ENCODE results near the gene CTNNB1. TPM values are rescaled to one million over a fixed set of nuclear protein-coding genes. Genes with fewer than 3 reads are reported as not detected.
A peak's percentile ranks its signal among the peaks of the same experiment; 100 is the strongest.

The CTNNB1 gene
- polyA plus RNA-seq, 3 donors from 2014 or later, result 35.4 to 85.5 (median 70.4) TPM

- no peak for DNase-seq
- H3K27ac Mint-ChIP-seq, result no peak overlapping the region
- H3K9me3 Mint-ChIP-seq, result no peaks in the 10 kb centered on the region
- H3K4me1 Mint-ChIP-seq, result no peaks in the 10 kb centered on the region
- H3K27me3 Mint-ChIP-seq (ENCODE audit: low read depth in 3 of 3), result peaks cover under 1 to 4% (median 3%) of the 10 kb centered on the region in 3 donors
- no peaks in the 10 kb centered on the region for H3K36me3 Mint-ChIP-seq
- H3K4me3 Mint-ChIP-seq, result no peak overlapping the region
Observed at GRCh38 chr3:41178576-41178975, 20.7 kb upstream of the CTNNB1 start.

- Mint-ChIP-seq H3K27ac (no peak overlapping the region), H3K4me1 (no peaks in the 10 kb centered on the region), H3K27me3 (ENCODE audit: low read depth in 3 of 3) (peaks cover 3 to 5% (median 4%) of the 10 kb centered on the region in 3 donors), H3K9me3 (peaks cover 0 to 2% (median 0%) of the 10 kb centered on the region in 6 donors), H3K36me3 (no peaks in the 10 kb centered on the region), H3K4me3 (no peak overlapping the region)
- no peak for DNase-seq
Observed at GRCh38 chr3:41180396-41180795, 18.9 kb upstream of the CTNNB1 start.

GRCh38 chr3:41182504-41183059, 16.7 kb upstream of the CTNNB1 start:
- no peak for DNase-seq
- Mint-ChIP-seq H3K4me3 (no peak overlapping the region), H3K27ac (no peak overlapping the region), H3K36me3 (no peaks in the 10 kb centered on the region), H3K9me3 (peaks cover 0 to 2% (median 0%) of the 10 kb centered on the region in 6 donors), H3K4me1 (no peaks in the 10 kb centered on the region), H3K27me3 (ENCODE audit: low read depth in 3 of 3) (peaks cover 2 to 9% (median 4%) of the 10 kb centered on the region in 3 donors)

- Mint-ChIP-seq H3K27me3 (ENCODE audit: low read depth in 3 of 3) (peaks cover 0 to 9% (median 5%) of the 10 kb centered on the region in 3 donors), H3K4me1 (no peaks in the 10 kb centered on the region), H3K36me3 (no peaks in the 10 kb centered on the region), H3K27ac (no peak overlapping the region), H3K4me3 (no peak overlapping the region), H3K9me3 (peaks cover 0 to 2% (median 0%) of the 10 kb centered on the region in 6 donors)
- no peak for DNase-seq
Observed at GRCh38 chr3:41184394-41184793, 14.9 kb upstream of the CTNNB1 start.

GRCh38 chr3:41186297-41186696, 13.0 kb upstream of the CTNNB1 start:
- Mint-ChIP-seq H3K27ac (no peak overlapping the region), H3K4me1 (no peaks in the 10 kb centered on the region), H3K9me3 (peaks cover 0 to 2% (median 0%) of the 10 kb centered on the region in 6 donors), H3K4me3 (no peak overlapping the region), H3K27me3 (ENCODE audit: low read depth in 3 of 3) (peaks cover 0 to 10% (median 9%) of the 10 kb centered on the region in 3 donors), H3K36me3 (no peaks in the 10 kb centered on the region)
- DNase-seq, result no peak

GRCh38 chr3:41188306-41188705, 11.0 kb upstream of the CTNNB1 start:
- H3K4me1 Mint-ChIP-seq, result no peaks in the 10 kb centered on the region
- H3K27ac Mint-ChIP-seq, result no peak overlapping the region
- no peak for DNase-seq
- H3K27me3 Mint-ChIP-seq (ENCODE audit: low read depth in 3 of 3), result peaks cover 0 to 10% (median 9%) of the 10 kb centered on the region in 3 donors
- peaks cover 0 to 2% (median 0%) of the 10 kb centered on the region in 6 donors for H3K9me3 Mint-ChIP-seq
- no peak overlapping the region for H3K4me3 Mint-ChIP-seq
- H3K36me3 Mint-ChIP-seq, result no peaks in the 10 kb centered on the region

GRCh38 chr3:41190509-41191284, 8.6 kb upstream of the CTNNB1 start:
- no peak overlapping the region for H3K27ac Mint-ChIP-seq
- H3K27me3 Mint-ChIP-seq (ENCODE audit: low read depth in 3 of 3), result peaks cover 0 to 10% (median 5%) of the 10 kb centered on the region in 3 donors
- no peaks in the 10 kb centered on the region for H3K4me1 Mint-ChIP-seq
- DNase-seq, result no peak
- no peaks in the 10 kb centered on the region for H3K9me3 Mint-ChIP-seq
- no peaks in the 10 kb centered on the region for H3K36me3 Mint-ChIP-seq
- H3K4me3 Mint-ChIP-seq, result no peak overlapping the region

GRCh38 chr3:41192885-41193284, 6.4 kb upstream of the CTNNB1 start:
- peaks cover 0 to 5% (median 0%) of the 10 kb centered on the region in 3 donors for H3K27me3 Mint-ChIP-seq (ENCODE audit: low read depth in 3 of 3)
- no peaks in the 10 kb centered on the region for H3K9me3 Mint-ChIP-seq
- no peak for DNase-seq
- H3K4me1 Mint-ChIP-seq, result no peaks in the 10 kb centered on the region
- no peaks in the 10 kb centered on the region for H3K36me3 Mint-ChIP-seq
- H3K27ac Mint-ChIP-seq, result no peak overlapping the region
- H3K4me3 Mint-ChIP-seq, result no peak overlapping the region

GRCh38 chr3:41193794-41194539, 5.3 kb upstream of the CTNNB1 start:
- Mint-ChIP-seq H3K36me3 (no peaks in the 10 kb centered on the region), H3K4me1 (peaks cover 2 to 6% of the 10 kb centered on the region in 2 donors), H3K27me3 (ENCODE audit: low read depth in 3 of 3) (peaks cover 0 to 10% (median 4%) of the 10 kb centered on the region in 3 donors), H3K9me3 (no peaks in the 10 kb centered on the region), H3K27ac (no peak overlapping the region), H3K4me3 (no peak overlapping the region)
- DNase-seq, result no peak

- Mint-ChIP-seq H3K9me3 (no peaks in the 10 kb centered on the region), H3K4me3 (no peak overlapping the region), H3K27me3 (ENCODE audit: low read depth in 3 of 3) (peaks cover 3 to 13% (median 7%) of the 10 kb centered on the region in 3 donors), H3K4me1 (peaks cover 2 to 6% of the 10 kb centered on the region in 2 donors), H3K27ac (no peak overlapping the region), H3K36me3 (no peaks in the 10 kb centered on the region)
- no peak for DNase-seq
Observed at GRCh38 chr3:41194701-41195100, 4.6 kb upstream of the CTNNB1 start.

- no peak overlapping the region for H3K4me3 Mint-ChIP-seq
- peaks cover 5 to 16% (median 13%) of the 10 kb centered on the region in 3 donors for H3K27me3 Mint-ChIP-seq (ENCODE audit: low read depth in 3 of 3)
- H3K27ac Mint-ChIP-seq, result no peak overlapping the region
- peaks cover 12 to 17% of the 10 kb centered on the region in 2 donors for H3K4me1 Mint-ChIP-seq
- no peaks in the 10 kb centered on the region for H3K9me3 Mint-ChIP-seq
- DNase-seq, result no peak
- H3K36me3 Mint-ChIP-seq, result no peaks in the 10 kb centered on the region
Observed at GRCh38 chr3:41195946-41196345, 3.4 kb upstream of the CTNNB1 start.

- Mint-ChIP-seq H3K4me1 (peaks cover 20 to 25% of the 10 kb centered on the region in 2 donors), H3K9me3 (no peaks in the 10 kb centered on the region), H3K27me3 (ENCODE audit: low read depth in 3 of 3) (peaks cover 5 to 16% (median 14%) of the 10 kb centered on the region in 3 donors), H3K4me3 (no peak overlapping the region), H3K36me3 (no peaks in the 10 kb centered on the region), H3K27ac (no peak overlapping the region)
- DNase-seq, result no peak
Observed at GRCh38 chr3:41196499-41197410, 2.5 kb upstream of the CTNNB1 start.

- no peak for DNase-seq
- Mint-ChIP-seq H3K4me3 (peak overlapping the region; percentile 4 to 90 (median 88)), H3K27me3 (ENCODE audit: low read depth in 3 of 3) (peaks cover 5 to 16% (median 14%) of the 10 kb centered on the region in 3 donors), H3K4me1 (peaks cover 33 to 38% of the 10 kb centered on the region in 2 donors), H3K9me3 (no peaks in the 10 kb centered on the region), H3K27ac (peak overlapping the region in 1 of 6 donors; percentile 64), H3K36me3 (no peaks in the 10 kb centered on the region)
Observed at GRCh38 chr3:41198046-41198445, 1.3 kb upstream of the CTNNB1 start.

All from immature natural killer cell (primary cell).